Ectodermal cell (in vitro differentiated cells): ENCODE results near the gene GALM.
"Not testable (repeated sequence)": the region's sequence is repeated elsewhere in the genome, so short reads cannot be mapped to it uniquely, and the experiment has no call there.

Source experiments
- H3K27ac ChIP-seq: 2 replicates; pipeline ENCODE4 v1.7.0; 2013; ENCODE audit warnings: mild to moderate bottlenecking, low read depth, low read length; ENCODE audit not compliant: insufficient read depth, poor library complexity, severe bottlenecking
- H3K27me3 ChIP-seq: 2 replicates; pipeline ENCODE4 v1.7.0; 2013; ENCODE audit warnings: mild to moderate bottlenecking, low read length; ENCODE audit not compliant: insufficient read depth, control insufficient read depth, poor library complexity, severe bottlenecking
- H3K36me3 ChIP-seq: one replicate; pipeline ENCODE4 v1.7.0; 2013; ENCODE audit warnings: low read length; ENCODE audit not compliant: control insufficient read depth, insufficient read depth
- H3K4me1 ChIP-seq: one replicate; pipeline ENCODE4 v1.7.0; 2013; ENCODE audit warnings: low read length; ENCODE audit not compliant: control insufficient read depth, insufficient read depth
- H3K4me3 ChIP-seq: 2 replicates; pipeline ENCODE4 v1.7.0; 2013; ENCODE audit warnings: low read depth, low read length, control low read depth; ENCODE audit not compliant: insufficient read depth
- H3K9me3 ChIP-seq: 2 replicates; pipeline ENCODE4 v1.7.0; 2013; ENCODE audit warnings: mild to moderate bottlenecking, low read length, moderate library complexity; ENCODE audit not compliant: control insufficient read depth
- WGBS, 2 experiments: methylation state at CpG; one replicate each; pipeline ENCODE4 v1.1.7; 2013; ENCODE audit warnings: missing lambda C conversion rate in 2 of 2; 5-methylcytosine and 5-hydroxymethylcytosine counted together

GALM gene

GRCh38 chr2:38632980-38633379 is 32.9 kb upstream of the GALM start:
- Histone ChIP-seq H3K36me3 (no peaks in the 10 kb centered on the region), H3K4me1 (no peaks in the 10 kb centered on the region), H3K9me3 (no peaks in the 10 kb centered on the region), H3K27me3 (no peaks in the 10 kb centered on the region), H3K4me3 (no peak overlapping the region), H3K27ac (no peak overlapping the region)

GRCh38 chr2:38633895-38634294 is 32.0 kb upstream of the GALM start:
- Histone ChIP-seq H3K27me3 (no peaks in the 10 kb centered on the region), H3K36me3 (no peaks in the 10 kb centered on the region), H3K4me1 (no peaks in the 10 kb centered on the region), H3K4me3 (no peak overlapping the region), H3K27ac (no peak overlapping the region), H3K9me3 (no peaks in the 10 kb centered on the region)
- WGBS, 2 experiments, result 70% methylated on average over 2 of the region's 2 CpGs

- WGBS, 2 experiments, result 85 to 90% methylated on average over 3 of the region's 3 CpGs
- Histone ChIP-seq H3K4me1 (no peaks in the 10 kb centered on the region), H3K9me3 (no peaks in the 10 kb centered on the region), H3K27me3 (no peaks in the 10 kb centered on the region), H3K27ac (no peak overlapping the region), H3K36me3 (no peaks in the 10 kb centered on the region), H3K4me3 (no peak overlapping the region)
Measured at GRCh38 chr2:38634684-38635083, 31.2 kb upstream of the GALM start.

- H3K9me3 ChIP-seq, result no peaks in the 10 kb centered on the region
- H3K4me1 ChIP-seq, result no peaks in the 10 kb centered on the region
- H3K27ac ChIP-seq, result no peak overlapping the region
- no peaks in the 10 kb centered on the region for H3K36me3 ChIP-seq
- H3K27me3 ChIP-seq, result no peaks in the 10 kb centered on the region
- H3K4me3 ChIP-seq, result no peak overlapping the region
- WGBS, 2 experiments, result 81 to 90% methylated on average over 4 of the region's 4 CpGs
Measured at GRCh38 chr2:38635139-38635538, 30.8 kb upstream of the GALM start.

GRCh38 chr2:38636069-38636468 is 29.8 kb upstream of the GALM start:
- no peak overlapping the region for H3K27ac ChIP-seq
- H3K27me3 ChIP-seq, result no peaks in the 10 kb centered on the region
- no peaks in the 10 kb centered on the region for H3K9me3 ChIP-seq
- 89 to 99% methylated on average over 3 to 4 of the region's 4 CpGs for WGBS, 2 experiments
- H3K4me3 ChIP-seq, result no peak overlapping the region
- no peaks in the 10 kb centered on the region for H3K36me3 ChIP-seq
- H3K4me1 ChIP-seq, result no peaks in the 10 kb centered on the region

GRCh38 chr2:38642373-38643017 is 23.4 kb upstream of the GALM start:
- not testable (repeated sequence) for H3K27me3 ChIP-seq, H3K27ac ChIP-seq, H3K4me1 ChIP-seq, H3K36me3 ChIP-seq, H3K9me3 ChIP-seq, H3K4me3 ChIP-seq
- 92 to 96% methylated on average over 14 of the region's 14 CpGs for WGBS, 2 experiments

- WGBS, 2 experiments, result 94 to 95% methylated on average over 45 of the region's 45 CpGs
- Histone ChIP-seq H3K4me1 (no peaks in the 10 kb centered on the region), H3K4me3 (no peak overlapping the region), H3K27ac (no peak overlapping the region), H3K9me3 (no peaks in the 10 kb centered on the region), H3K36me3 (no peaks in the 10 kb centered on the region), H3K27me3 (no peaks in the 10 kb centered on the region)
Measured at GRCh38 chr2:38643021-38643671, 22.8 kb upstream of the GALM start.

- WGBS, 2 experiments, result 91 to 96% methylated on average over 12 to 16 of the region's 16 CpGs
Measured at GRCh38 chr2:38643683-38644511, 22.0 kb upstream of the GALM start.

GRCh38 chr2:38648107-38648761 is 17.7 kb upstream of the GALM start:
- Histone ChIP-seq H3K27ac (no peak overlapping the region), H3K9me3 (no peaks in the 10 kb centered on the region), H3K27me3 (no peaks in the 10 kb centered on the region), H3K4me3 (no peak overlapping the region), H3K36me3 (no peaks in the 10 kb centered on the region), H3K4me1 (no peaks in the 10 kb centered on the region)
- WGBS, 2 experiments, result 89 to 91% methylated on average over 7 of the region's 7 CpGs

More at GRCh38 chr2:38643683-38644511, 22.0 kb upstream of the GALM start:
- H3K4me1 ChIP-seq, H3K27ac ChIP-seq, H3K9me3 ChIP-seq, H3K36me3 ChIP-seq, H3K27me3 ChIP-seq, H3K4me3 ChIP-seq: not testable (repeated sequence)

GRCh38 chr2:38649176-38649728 is 16.7 kb upstream of the GALM start:
- Histone ChIP-seq H3K27ac (no peak overlapping the region), H3K9me3 (no peaks in the 10 kb centered on the region), H3K4me1 (no peaks in the 10 kb centered on the region), H3K4me3 (no peak overlapping the region), H3K36me3 (no peaks in the 10 kb centered on the region), H3K27me3 (no peaks in the 10 kb centered on the region)
- 92 to 94% methylated on average over 12 of the region's 12 CpGs for WGBS, 2 experiments
